HEK293 (cell line): Measurements from ENCODE around the gene RNF215.

Experiments
- CTCF ChIA-PET: fragments of 350-600 bp; formaldehyde crosslinking; extraction: SDS; loops from one replicate; lab custom pipeline; 2021; ENCODE audit warnings: antibody characterized with exemption; lab: Yijun Ruan, JAX
- POLR2A ChIA-PET: fragments of 300-600 bp; formaldehyde crosslinking; extraction: SDS; loops from one replicate; lab custom pipeline; 2020; ENCODE audit warnings: antibody characterized with exemption, inconsistent platforms; lab: Yijun Ruan, JAX
- H3K27ac ChIP-seq: fragments of 200-500 bp; sonication (Bioruptor generic); 2 replicates; pipeline ENCODE4 v1.5.1; 2014; ENCODE audit warnings: low read depth, low read length, control low read depth, inconsistent platforms; ENCODE audit errors: extremely low read depth
- H3K36me3 ChIP-seq, 2 experiments: fragments of 200-500 bp in 1 of 2; sonication (Bioruptor generic) in 1 of 2; 1 replicate in 1 of 2; 2 replicates in 1 of 2; pipeline ENCODE4 v1.5.1; 2014 to 2017; ENCODE audit warnings: inconsistent platforms in 2 of 2, low read length in 2 of 2; ENCODE audit not compliant: control insufficient read depth in 2 of 2, insufficient read depth in 1 of 2
- H3K4me1 ChIP-seq: fragments of 200-500 bp; sonication (Bioruptor generic); 2 replicates; pipeline ENCODE4 v1.5.1; 2014; ENCODE audit warnings: mild to moderate bottlenecking, low read length, inconsistent platforms; ENCODE audit not compliant: control insufficient read depth, insufficient read depth
- H3K4me3 ChIP-seq: 2 replicates; pipeline ENCODE4 v1.5.1; 2011; ENCODE audit warnings: low read depth, mild to moderate bottlenecking, control low read depth, low read length, moderate library complexity
- H3K9me3 ChIP-seq: fragments of 200-500 bp; sonication (Bioruptor generic); 2 replicates; pipeline ENCODE4 v1.5.1; 2014; ENCODE audit warnings: low read depth, low read length, inconsistent platforms; ENCODE audit not compliant: control insufficient read depth, insufficient read depth
- GLIS1 ChIP-seq: fragments of 450-650 bp; formaldehyde crosslinking; IDR thresholded peaks from 2 replicates; pipeline ENCODE4 v1.5.1; 2016; ENCODE audit warnings: missing biosample characterization, missing genetic modification characterization
- GLIS2 ChIP-seq: fragments of 450-650 bp; formaldehyde crosslinking; IDR thresholded peaks from 2 replicates; pipeline ENCODE4 v1.5.1; 2016; ENCODE audit warnings: missing biosample characterization, missing genetic modification characterization
- OSR2 ChIP-seq: fragments of 450-650 bp; formaldehyde crosslinking; IDR thresholded peaks from 2 replicates; pipeline ENCODE4 v1.5.1; 2016; ENCODE audit warnings: missing biosample characterization, missing genetic modification characterization
- ZIC2 ChIP-seq: fragments of 450-650 bp; formaldehyde crosslinking; IDR thresholded peaks from 2 replicates; pipeline ENCODE4 v1.5.1; 2016; ENCODE audit warnings: missing biosample characterization, missing genetic modification characterization
- ZNF121 ChIP-seq: fragments of 450-650 bp; formaldehyde crosslinking; IDR thresholded peaks from 2 replicates; pipeline ENCODE4 v1.5.1; 2016; ENCODE audit warnings: missing biosample characterization, missing genetic modification characterization
- ZNF138 ChIP-seq: fragments of 450-650 bp; formaldehyde crosslinking; IDR thresholded peaks from 2 replicates; pipeline ENCODE4 v1.5.1; 2016; ENCODE audit warnings: missing biosample characterization, missing genetic modification characterization, borderline replicate concordance
- ZNF155 ChIP-seq: fragments of 450-650 bp; formaldehyde crosslinking; IDR thresholded peaks from 2 replicates; pipeline ENCODE4 v1.5.1; 2016; ENCODE audit warnings: missing biosample characterization, missing genetic modification characterization
- ZNF211 ChIP-seq: fragments of 450-650 bp; formaldehyde crosslinking; IDR thresholded peaks from 2 replicates; pipeline ENCODE4 v1.5.1; 2016; ENCODE audit warnings: low read depth, missing biosample characterization, missing genetic modification characterization
- ZNF48 ChIP-seq: fragments of 450-650 bp; formaldehyde crosslinking; IDR thresholded peaks from 2 replicates; pipeline ENCODE4 v1.5.1; 2016; ENCODE audit warnings: missing biosample characterization, missing genetic modification characterization
- ZNF561 ChIP-seq: fragments of 450-650 bp; IDR thresholded peaks from 2 replicates; pipeline ENCODE4 v1.5.1; 2018; ENCODE audit warnings: missing biosample characterization, missing genetic modification characterization, borderline replicate concordance
- ZNF623 ChIP-seq: fragments of 450-650 bp; formaldehyde crosslinking; IDR thresholded peaks from 2 replicates; pipeline ENCODE4 v1.5.1; 2016; ENCODE audit warnings: missing biosample characterization, missing genetic modification characterization
- ZNF626 ChIP-seq: fragments of 450-650 bp; sonication (Bioruptor Pico); formaldehyde crosslinking; IDR thresholded peaks from 2 replicates; pipeline ENCODE4 v1.5.1; 2018; ENCODE audit warnings: missing biosample characterization, missing genetic modification characterization, inconsistent platforms
- ZNF660 ChIP-seq: fragments of 450-650 bp; IDR thresholded peaks from 2 replicates; pipeline ENCODE4 v1.5.1; 2018; ENCODE audit warnings: missing biosample characterization, mild to moderate bottlenecking, missing genetic modification characterization
- ZNF768 ChIP-seq: fragments of 450-650 bp; formaldehyde crosslinking; IDR thresholded peaks from 2 replicates; pipeline ENCODE4 v1.5.1; 2018; ENCODE audit warnings: missing biosample characterization, mild to moderate bottlenecking, missing genetic modification characterization
- ZNF830 ChIP-seq: fragments of 450-650 bp; IDR thresholded peaks from 2 replicates; pipeline ENCODE4 v1.5.0; 2018; ENCODE audit warnings: missing biosample characterization, missing genetic modification characterization, low read depth, mild to moderate bottlenecking, moderate library complexity
- ZSCAN23 ChIP-seq: fragments of 450-650 bp; formaldehyde crosslinking; IDR thresholded peaks from 2 replicates; pipeline ENCODE4 v1.5.1; 2016; ENCODE audit warnings: missing biosample characterization, missing genetic modification characterization
- TF ChIP-seq, protein P1 (sequence below): fragments of 450-650 bp; formaldehyde crosslinking; IDR thresholded peaks from 2 replicates; pipeline ENCODE4 v1.5.1; 2016; ENCODE audit warnings: missing biosample characterization, missing genetic modification characterization, borderline replicate concordance
- TF ChIP-seq, protein P2 (sequence below): fragments of 450-650 bp; formaldehyde crosslinking; IDR thresholded peaks from 2 replicates; pipeline ENCODE4 v1.5.0; 2017; ENCODE audit warnings: missing biosample characterization, missing genetic modification characterization, borderline replicate concordance
- TF ChIP-seq, protein P3 (sequence below): fragments of 450-650 bp; IDR thresholded peaks from 2 replicates; pipeline ENCODE4 v1.5.1; 2018; ENCODE audit warnings: missing biosample characterization, mild to moderate bottlenecking, missing genetic modification characterization

Gene RNF215

DNA sequence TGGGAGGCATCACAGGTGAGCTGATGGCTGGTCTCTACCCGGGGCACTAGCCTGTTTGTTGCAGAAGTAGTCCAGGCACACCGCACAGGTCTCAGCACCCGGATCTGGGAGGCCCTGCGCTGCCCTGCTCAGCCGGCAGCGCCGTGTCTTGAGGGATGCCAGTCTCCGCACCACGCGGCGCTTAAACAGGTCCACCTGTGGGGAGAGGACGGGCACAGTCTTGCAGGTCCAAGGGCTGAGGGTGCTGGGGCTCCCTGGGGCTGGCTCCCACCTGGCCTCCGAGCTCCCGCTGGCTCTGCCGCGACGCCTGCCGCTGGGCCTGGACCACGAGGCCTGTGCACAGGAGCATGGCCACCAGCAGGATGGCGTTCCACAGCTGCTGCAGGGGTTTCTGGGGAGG, 7.2 kb downstream of the RNF215 start (continued):
- TF ChIP-seq ZNF768 (tag by site-specific recombination) (no peak), ZNF623 (tag by site-specific recombination) (no peak), OSR2 (tag by site-specific recombination) (no peak), ZNF155 (tag by site-specific recombination) (no peak)
- TF ChIP-seq, all 188 proteins: peak for 0

- no peak for TF ChIP-seq ZNF660
- no peak for TF ChIP-seq ZNF121 (tag by site-specific recombination)
- no peak for TF ChIP-seq ZNF626 (tag by site-specific recombination)
- no peak for TF ChIP-seq ZNF561
- TF ChIP-seq, protein P1, sequence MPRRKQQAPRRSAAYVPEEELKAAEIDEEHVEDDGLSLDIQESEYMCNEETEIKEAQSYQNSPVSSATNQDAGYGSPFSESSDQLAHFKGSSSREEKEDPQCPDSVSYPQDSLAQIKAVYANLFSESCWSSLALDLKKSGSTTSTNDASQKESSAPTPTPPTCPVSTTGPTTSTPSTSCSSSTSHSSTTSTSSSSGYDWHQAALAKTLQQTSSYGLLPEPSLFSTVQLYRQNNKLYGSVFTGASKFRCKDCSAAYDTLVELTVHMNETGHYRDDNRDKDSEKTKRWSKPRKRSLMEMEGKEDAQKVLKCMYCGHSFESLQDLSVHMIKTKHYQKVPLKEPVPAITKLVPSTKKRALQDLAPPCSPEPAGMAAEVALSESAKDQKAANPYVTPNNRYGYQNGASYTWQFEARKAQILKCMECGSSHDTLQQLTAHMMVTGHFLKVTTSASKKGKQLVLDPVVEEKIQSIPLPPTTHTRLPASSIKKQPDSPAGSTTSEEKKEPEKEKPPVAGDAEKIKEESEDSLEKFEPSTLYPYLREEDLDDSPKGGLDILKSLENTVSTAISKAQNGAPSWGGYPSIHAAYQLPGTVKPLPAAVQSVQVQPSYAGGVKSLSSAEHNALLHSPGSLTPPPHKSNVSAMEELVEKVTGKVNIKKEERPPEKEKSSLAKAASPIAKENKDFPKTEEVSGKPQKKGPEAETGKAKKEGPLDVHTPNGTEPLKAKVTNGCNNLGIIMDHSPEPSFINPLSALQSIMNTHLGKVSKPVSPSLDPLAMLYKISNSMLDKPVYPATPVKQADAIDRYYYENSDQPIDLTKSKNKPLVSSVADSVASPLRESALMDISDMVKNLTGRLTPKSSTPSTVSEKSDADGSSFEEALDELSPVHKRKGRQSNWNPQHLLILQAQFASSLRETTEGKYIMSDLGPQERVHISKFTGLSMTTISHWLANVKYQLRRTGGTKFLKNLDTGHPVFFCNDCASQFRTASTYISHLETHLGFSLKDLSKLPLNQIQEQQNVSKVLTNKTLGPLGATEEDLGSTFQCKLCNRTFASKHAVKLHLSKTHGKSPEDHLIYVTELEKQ (tag by site-specific recombination), result no peak
- TF ChIP-seq ZNF48 (tag by site-specific recombination), result no peak
- TF ChIP-seq ZNF830 (tag by site-specific recombination), result no peak
- H3K9me3 ChIP-seq, result no peaks in the 10 kb centered on the region
- ChIA-PET CTCF (interaction anchor here (0.5 to 1.2 kb wide), 4 partner anchors 12 to 120 kb away, joined by 3 to 6 read pairs (median 3); no protein-coding TSS in a partner anchor), POLR2A (interaction anchor here (0.7 to 1.6 kb wide), 4 partner anchors 9 to 49 kb away, joined by 3 to 6 read pairs (median 5); partner anchors contain the start of genes CCDC157 and SF3A1)
- H3K36me3 ChIP-seq, result peaks cover 0 to 49% of the 10 kb centered on the region in 2 experiments; a peak in 1 of 3 replicates
- no peak overlapping the region for H3K4me3 ChIP-seq
- no peaks in the 10 kb centered on the region for H3K4me1 ChIP-seq
- H3K27ac ChIP-seq, result no peak overlapping the region
Observed at GRCh38 chr22:30375312-30375849, 11.8 kb downstream of the RNF215 start.

GRCh38 chr22:30373331-30374325, 13.6 kb downstream of the RNF215 start:
- Histone ChIP-seq H3K36me3 (peaks cover 0 to 32% of the 10 kb centered on the region in 2 experiments; a peak in 1 of 3 replicates), H3K27ac (no peak overlapping the region)
- TF ChIP-seq, protein P2, sequence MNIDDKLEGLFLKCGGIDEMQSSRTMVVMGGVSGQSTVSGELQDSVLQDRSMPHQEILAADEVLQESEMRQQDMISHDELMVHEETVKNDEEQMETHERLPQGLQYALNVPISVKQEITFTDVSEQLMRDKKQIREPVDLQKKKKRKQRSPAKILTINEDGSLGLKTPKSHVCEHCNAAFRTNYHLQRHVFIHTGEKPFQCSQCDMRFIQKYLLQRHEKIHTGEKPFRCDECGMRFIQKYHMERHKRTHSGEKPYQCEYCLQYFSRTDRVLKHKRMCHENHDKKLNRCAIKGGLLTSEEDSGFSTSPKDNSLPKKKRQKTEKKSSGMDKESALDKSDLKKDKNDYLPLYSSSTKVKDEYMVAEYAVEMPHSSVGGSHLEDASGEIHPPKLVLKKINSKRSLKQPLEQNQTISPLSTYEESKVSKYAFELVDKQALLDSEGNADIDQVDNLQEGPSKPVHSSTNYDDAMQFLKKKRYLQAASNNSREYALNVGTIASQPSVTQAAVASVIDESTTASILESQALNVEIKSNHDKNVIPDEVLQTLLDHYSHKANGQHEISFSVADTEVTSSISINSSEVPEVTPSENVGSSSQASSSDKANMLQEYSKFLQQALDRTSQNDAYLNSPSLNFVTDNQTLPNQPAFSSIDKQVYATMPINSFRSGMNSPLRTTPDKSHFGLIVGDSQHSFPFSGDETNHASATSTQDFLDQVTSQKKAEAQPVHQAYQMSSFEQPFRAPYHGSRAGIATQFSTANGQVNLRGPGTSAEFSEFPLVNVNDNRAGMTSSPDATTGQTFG, result no peak
- no peak for TF ChIP-seq ZNF211
- no peak for TF ChIP-seq OSR2 (tag by site-specific recombination)
- TF ChIP-seq ZSCAN23 (tag by site-specific recombination), result no peak
- TF ChIP-seq ZIC2 (tag by site-specific recombination), result 0 out of 2 replicates have a peak, but pooled peaks have one; percentile 17
- peak; percentile 70 for TF ChIP-seq GLIS1 (tag by site-specific recombination)
- peak; percentile 53 for TF ChIP-seq GLIS2
- TF ChIP-seq, protein P3, sequence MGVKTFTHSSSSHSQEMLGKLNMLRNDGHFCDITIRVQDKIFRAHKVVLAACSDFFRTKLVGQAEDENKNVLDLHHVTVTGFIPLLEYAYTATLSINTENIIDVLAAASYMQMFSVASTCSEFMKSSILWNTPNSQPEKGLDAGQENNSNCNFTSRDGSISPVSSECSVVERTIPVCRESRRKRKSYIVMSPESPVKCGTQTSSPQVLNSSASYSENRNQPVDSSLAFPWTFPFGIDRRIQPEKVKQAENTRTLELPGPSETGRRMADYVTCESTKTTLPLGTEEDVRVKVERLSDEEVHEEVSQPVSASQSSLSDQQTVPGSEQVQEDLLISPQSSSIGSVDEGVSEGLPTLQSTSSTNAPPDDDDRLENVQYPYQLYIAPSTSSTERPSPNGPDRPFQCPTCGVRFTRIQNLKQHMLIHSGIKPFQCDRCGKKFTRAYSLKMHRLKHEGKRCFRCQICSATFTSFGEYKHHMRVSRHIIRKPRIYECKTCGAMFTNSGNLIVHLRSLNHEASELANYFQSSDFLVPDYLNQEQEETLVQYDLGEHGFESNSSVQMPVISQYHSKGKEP (tag by site-specific recombination), result no peak
- no peak for TF ChIP-seq ZNF138 (tag by site-specific recombination)
- TF ChIP-seq, all 188 proteins: peak for 3
- no peak overlapping the region for H3K4me3 ChIP-seq
- no peaks in the 10 kb centered on the region for H3K9me3 ChIP-seq
- ChIA-PET POLR2A (interaction anchor here (1.0 to 1.6 kb wide), 4 partner anchors 11 to 50 kb away, joined by 3 to 14 read pairs (median 4); partner anchors contain the start of genes CCDC157 and SF3A1), CTCF (interaction anchor here (0.6 to 1.1 kb wide), 5 partner anchors 11 to 215 kb away, joined by 3 to 5 read pairs (median 3); no protein-coding TSS in a partner anchor)
- no peaks in the 10 kb centered on the region for H3K4me1 ChIP-seq
